Endothelial cell of coronary artery (primary cell): ENCODE measurements around the gene TNFRSF12A. TPM values are rescaled to one million over a fixed set of nuclear protein-coding genes. Genes with fewer than 3 reads are reported as not detected.

ENCODE experiments used
- total RNA-seq: library from RNA; depleted of rRNA; stranded (reverse); fragments of >200 nt; gene quantifications from 2 replicates; pipeline ENCODE4 v1.2.3, GENCODE V29; 2014

The TNFRSF12A gene
- total RNA-seq = 136 and 230 TPM in 2 replicates

GRCh38 chr16:3020247-3020603 lies at the start of gene TNFRSF12A:
Gene TNFRSF12A, plus strand, starts transcription at chr16:3020368. Its CDS starts 30 bp downstream, at chr16:3020398.

GRCh38 chr16:2980227-2981176 lies 39.7 kb upstream of the TNFRSF12A start, which contains the start of gene PKMYT1:
Gene PKMYT1, minus strand, starts transcription at chr16:2980446. Its CDS starts 789 bp downstream, at chr16:2979657.

GRCh38 chr16:3012828-3013420 lies 7.2 kb upstream of the TNFRSF12A start, which contains the start of gene CLDN9:
Gene CLDN9, plus strand, starts transcription at chr16:3012923. Its CDS starts 440 bp downstream, at chr16:3013363.

GRCh38 chr16:3017794-3018506 lies 2.2 kb upstream of the TNFRSF12A start, which contains the start of gene CLDN6:
Gene CLDN6, minus strand, starts transcription at chr16:3018183. Its CDS starts 2,162 bp downstream, at chr16:3016021.

GRCh38 chr16:3023669-3024478 lies 3.7 kb downstream of the TNFRSF12A start, which contains the start of the genes HCFC1R1 and THOC6:
Gene HCFC1R1, minus strand, starts transcription at chr16:3023942. Its CDS starts 1 bp downstream, at chr16:3023941.
Gene THOC6, plus strand, starts transcription at chr16:3024035. Its CDS starts 292 bp downstream, at chr16:3024327.

GRCh38 chr16:3036726-3037315 lies 16.7 kb downstream of the TNFRSF12A start, which contains the start of gene BICDL2:
Gene BICDL2, minus strand, starts transcription at chr16:3036944. Its CDS starts 1,448 bp downstream, at chr16:3035496.

GRCh38 chr16:3045758-3046640 lies 25.8 kb downstream of the TNFRSF12A start, which contains the start of gene MMP25:
Gene MMP25, plus strand, starts transcription at chr16:3046561. Its CDS starts 357 bp downstream, at chr16:3046918.

GRCh38 chr16:3065069-3065741 lies 45.0 kb downstream of the TNFRSF12A start, which contains the start of gene IL32:
Gene IL32, plus strand, starts transcription at chr16:3065640. Its CDS starts 172 bp downstream, at chr16:3065812.

Other genes with a start within 250 kb of the TNFRSF12A start
- gene ELOB, start 243.1 kb upstream of the TNFRSF12A start, total RNA-seq = 386 and 446 TPM in 2 replicates
- gene PRSS33, start 232.8 kb upstream of the TNFRSF12A start, total RNA-seq = not detected in 2 replicates
- gene PRSS41, start 221.9 kb upstream of the TNFRSF12A start, total RNA-seq = not detected in 2 replicates
- gene PRSS21, start 203.1 kb upstream of the TNFRSF12A start, total RNA-seq = not detected in 2 replicates
- 0.09 and 1.9 TPM in 2 replicates for gene ZG16B, start 190.1 kb upstream of the TNFRSF12A start, total RNA-seq
- not detected in 2 replicates for gene PRSS22, start 162.2 kb upstream of the TNFRSF12A start, total RNA-seq
- gene FLYWCH2, start 137.2 kb upstream of the TNFRSF12A start, total RNA-seq = 36.6 and 50.6 TPM in 2 replicates
- gene FLYWCH1, start 108.4 kb upstream of the TNFRSF12A start, total RNA-seq = 26.1 and 35.3 TPM in 2 replicates
- not detected in 2 replicates for gene KREMEN2, start 56.1 kb upstream of the TNFRSF12A start, total RNA-seq
- gene PAQR4, start 51.0 kb upstream of the TNFRSF12A start, total RNA-seq = 7.1 and 12.1 TPM in 2 replicates
- 3.0 and 4.2 TPM in 2 replicates for gene PKMYT1, start 39.9 kb upstream of the TNFRSF12A start, total RNA-seq
- gene CLDN9, start 7.4 kb upstream of the TNFRSF12A start, total RNA-seq = not detected in 2 replicates
- not detected in 2 replicates for gene CLDN6, start 2.2 kb upstream of the TNFRSF12A start, total RNA-seq
- 6.1 and 10.1 TPM in 2 replicates for gene HCFC1R1, start 3.6 kb downstream of the TNFRSF12A start, total RNA-seq
- gene THOC6, start 3.7 kb downstream of the TNFRSF12A start, total RNA-seq = 23.6 and 23.8 TPM in 2 replicates
- gene BICDL2, start 16.6 kb downstream of the TNFRSF12A start, total RNA-seq = not detected in 2 replicates
- gene MMP25, start 26.2 kb downstream of the TNFRSF12A start, total RNA-seq = under 0.01 TPM in 2 replicates
- 55.7 and 123 TPM in 2 replicates for gene IL32, start 45.3 kb downstream of the TNFRSF12A start, total RNA-seq
- gene ZSCAN10, start 78.9 kb downstream of the TNFRSF12A start, total RNA-seq = 0.19 TPM in 1 of 2 replicates, not detected in the other
- gene ZNF205, start 92.2 kb downstream of the TNFRSF12A start, total RNA-seq = 22.9 and 23.2 TPM in 2 replicates
- gene ZNF213, start 114.7 kb downstream of the TNFRSF12A start, total RNA-seq = 3.4 and 5.6 TPM in 2 replicates
- 0.18 TPM in 1 of 2 replicates, not detected in the other for gene OR1F1, start 167.8 kb downstream of the TNFRSF12A start, total RNA-seq
- gene ZNF200, start 214.8 kb downstream of the TNFRSF12A start, total RNA-seq = 8.4 and 9.6 TPM in 2 replicates
- gene MEFV, start 236.3 kb downstream of the TNFRSF12A start, total RNA-seq = under 0.01 TPM in 1 of 2 replicates, not detected in the other